ENCODE data around the gene PLAU.
"Not testable (repeated sequence)": the region's sequence is repeated elsewhere in the genome, so short reads cannot be mapped to it uniquely, and the experiment has no call there.

GRCh38 chr10:73930630-73931327 is 19.8 kb downstream of the PLAU start:
- TF ChIP-seq CTCF (conservative IDR thresholded peaks at IDR 0.05; ENCODE audit: low read depth, low read length); EZH2phosphoT487 (IDR thresholded peaks at IDR 0.05; ENCODE audit: borderline replicate concordance, low read length): not testable (repeated sequence)
